ENCODE measurements around the gene MYMX. TPM values are rescaled to one million over a fixed set of nuclear protein-coding genes. Genes with fewer than 3 reads are reported as not detected.

The MYMX gene
- total RNA-seq, 1 experiment from 2014 or later: not detected

DNA sequence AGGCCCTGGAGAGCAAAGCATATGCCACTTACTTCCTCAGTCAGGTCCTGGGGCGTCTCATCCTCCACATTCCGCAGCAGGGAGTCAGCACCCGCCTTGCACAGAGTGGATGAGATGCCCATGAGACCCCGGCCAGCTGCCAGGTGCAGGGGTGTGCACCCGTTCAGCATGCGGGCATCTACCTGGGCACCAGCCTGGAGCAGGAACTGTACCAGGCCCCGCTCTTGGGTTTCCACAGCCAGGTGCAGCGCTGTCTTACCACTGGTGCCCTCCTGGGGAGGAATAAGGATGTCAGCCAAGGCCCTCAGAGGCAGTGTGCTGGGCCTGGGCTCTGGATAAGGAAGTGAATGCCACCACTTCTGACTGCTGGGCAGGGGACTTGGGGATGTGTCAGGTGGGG, 43.3 kb downstream of the MYMX start:
- no TSS peak for BruUV-seq (replicated peaks)
- Histone ChIP-seq H3K36me3 (ENCODE audit: insufficient read depth, low read length, poor library complexity, severe bottlenecking) (peaks cover 4% of the 10 kb centered on the region), H3K27ac (ENCODE audit: low read depth, low read length, poor library complexity, severe bottlenecking) (no peak overlapping the region), H3K4me3 (ENCODE audit: low read depth, low read length, poor library complexity, severe bottlenecking) (no peak overlapping the region), H3K4me1 (ENCODE audit: insufficient read depth, low read length, poor library complexity, severe bottlenecking) (peaks cover 27% of the 10 kb centered on the region), H3K27me3 (replicated peaks; ENCODE audit: insufficient read depth, low read depth, low read length, poor library complexity) (no peaks in the 10 kb centered on the region), H3K9me3 (ENCODE audit: low read depth, low read length, poor library complexity, severe bottlenecking) (no peaks in the 10 kb centered on the region)
- no peak for TF ChIP-seq EZH2 (IDR thresholded peaks at IDR 0.05; ENCODE audit: borderline replicate concordance, low read depth, low read length, poor library complexity, severe bottlenecking)
- TF ChIP-seq, protein P1, sequence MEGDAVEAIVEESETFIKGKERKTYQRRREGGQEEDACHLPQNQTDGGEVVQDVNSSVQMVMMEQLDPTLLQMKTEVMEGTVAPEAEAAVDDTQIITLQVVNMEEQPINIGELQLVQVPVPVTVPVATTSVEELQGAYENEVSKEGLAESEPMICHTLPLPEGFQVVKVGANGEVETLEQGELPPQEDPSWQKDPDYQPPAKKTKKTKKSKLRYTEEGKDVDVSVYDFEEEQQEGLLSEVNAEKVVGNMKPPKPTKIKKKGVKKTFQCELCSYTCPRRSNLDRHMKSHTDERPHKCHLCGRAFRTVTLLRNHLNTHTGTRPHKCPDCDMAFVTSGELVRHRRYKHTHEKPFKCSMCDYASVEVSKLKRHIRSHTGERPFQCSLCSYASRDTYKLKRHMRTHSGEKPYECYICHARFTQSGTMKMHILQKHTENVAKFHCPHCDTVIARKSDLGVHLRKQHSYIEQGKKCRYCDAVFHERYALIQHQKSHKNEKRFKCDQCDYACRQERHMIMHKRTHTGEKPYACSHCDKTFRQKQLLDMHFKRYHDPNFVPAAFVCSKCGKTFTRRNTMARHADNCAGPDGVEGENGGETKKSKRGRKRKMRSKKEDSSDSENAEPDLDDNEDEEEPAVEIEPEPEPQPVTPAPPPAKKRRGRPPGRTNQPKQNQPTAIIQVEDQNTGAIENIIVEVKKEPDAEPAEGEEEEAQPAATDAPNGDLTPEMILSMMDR (conservative IDR thresholded peaks at IDR 0.05; ENCODE audit: low read depth, low read length): no peak
- ChIA-PET CTCF (no interaction called here), POLR2A (ENCODE audit: low non-redundant PET) (no interaction called here)
- intact Hi-C loops (cut with micrococcal nuclease; ENCODE audit: unreplicated experiment): no loop called here
- no peak for DNase-seq (ENCODE audit: low spot score)

DNA sequence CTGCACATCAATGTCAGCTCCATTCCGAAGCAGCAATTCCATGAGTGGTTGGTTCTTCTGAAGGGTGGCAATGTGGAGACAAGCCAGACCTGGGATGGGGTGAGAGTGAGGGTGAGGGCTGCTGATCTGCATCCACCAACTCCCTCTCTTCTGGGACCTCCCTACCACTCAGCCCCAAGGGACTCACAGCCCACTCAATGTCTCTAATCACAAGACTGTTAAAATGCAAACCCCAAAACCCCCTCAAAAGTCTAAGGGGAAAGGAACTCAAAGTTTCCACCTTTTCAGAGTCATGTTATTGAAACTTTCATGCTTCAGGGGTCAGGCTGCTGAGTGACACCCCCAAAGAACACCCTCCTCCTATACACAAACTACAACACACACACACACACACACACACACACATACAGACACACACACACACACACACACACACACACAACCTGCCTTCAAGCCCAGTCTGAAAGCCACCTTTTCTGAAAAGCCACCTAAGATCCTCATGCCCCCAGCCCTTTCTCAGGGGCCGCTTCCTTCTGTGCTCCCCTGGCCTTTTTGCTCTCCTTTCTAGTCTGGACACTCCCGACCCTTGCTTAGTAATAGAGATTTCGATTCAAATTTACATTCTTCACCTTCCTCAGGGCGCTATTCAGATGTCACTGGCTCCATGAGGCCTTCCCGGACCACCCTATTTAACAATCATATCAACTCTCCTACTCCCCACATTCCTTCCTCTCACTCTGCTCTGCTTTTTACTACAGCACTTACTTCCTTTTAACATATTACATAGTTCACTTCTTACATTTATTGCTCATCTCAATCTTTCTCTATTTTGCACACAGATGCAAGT, 43.9 kb downstream of the MYMX start:
- intact Hi-C loops (cut with micrococcal nuclease; ENCODE audit: unreplicated experiment): no loop called here
- H3K4me3 ChIP-seq (ENCODE audit: low read depth, low read length, poor library complexity, severe bottlenecking): no peak overlapping the region
- peaks cover 27% of the 10 kb centered on the region for H3K4me1 ChIP-seq (ENCODE audit: insufficient read depth, low read length, poor library complexity, severe bottlenecking)
- ChIA-PET POLR2A (ENCODE audit: low non-redundant PET) (no interaction called here), CTCF (interaction anchor here (0.5 kb wide), 1 partner anchor 24 kb away, joined by 5 read pairs; no protein-coding TSS in a partner anchor)
- no peaks in the 10 kb centered on the region for H3K9me3 ChIP-seq (ENCODE audit: low read depth, low read length, poor library complexity, severe bottlenecking)
- TF ChIP-seq, protein P1 (conservative IDR thresholded peaks at IDR 0.05; ENCODE audit: low read depth, low read length): no peak
- no peak for TF ChIP-seq EZH2 (IDR thresholded peaks at IDR 0.05; ENCODE audit: borderline replicate concordance, low read depth, low read length, poor library complexity, severe bottlenecking)
- no peak overlapping the region for H3K27ac ChIP-seq (ENCODE audit: low read depth, low read length, poor library complexity, severe bottlenecking)
- no peaks in the 10 kb centered on the region for H3K27me3 ChIP-seq (replicated peaks; ENCODE audit: insufficient read depth, low read depth, low read length, poor library complexity)
- peaks cover 2% of the 10 kb centered on the region for H3K36me3 ChIP-seq (ENCODE audit: insufficient read depth, low read length, poor library complexity, severe bottlenecking)
- BruUV-seq (replicated peaks): no TSS peak
- no peak for DNase-seq (ENCODE audit: low spot score)

DNA sequence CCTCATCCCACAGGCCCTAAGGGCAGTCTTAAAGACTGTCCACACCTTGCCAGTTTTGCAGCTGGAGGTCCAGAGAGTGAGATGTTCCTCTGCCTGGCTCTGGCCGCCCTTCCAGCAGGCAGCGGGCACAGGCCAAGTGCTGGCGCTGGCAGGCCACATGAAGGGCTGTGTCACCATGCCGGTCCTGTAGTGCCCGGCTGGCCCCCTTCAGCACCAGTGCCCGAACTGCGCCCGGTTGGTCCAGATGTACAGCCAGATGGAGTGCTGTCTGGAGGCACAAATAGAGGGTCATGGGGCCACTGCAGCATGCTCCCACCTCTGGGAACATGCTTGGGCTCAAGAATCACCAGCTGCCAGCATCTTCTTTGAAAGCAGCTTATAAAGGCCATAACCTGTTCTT, 44.9 kb downstream of the MYMX start:
- POLR2A ChIA-PET (ENCODE audit: low non-redundant PET): no interaction called here
- CTCF ChIA-PET: interaction anchor here (0.5 kb wide), 1 partner anchor 25 kb away, joined by 5 read pairs; no protein-coding TSS in a partner anchor

More for the DNA sequence above, 44.9 kb downstream of the MYMX start:
- no peak overlapping the region for H3K27ac ChIP-seq (ENCODE audit: low read depth, low read length, poor library complexity, severe bottlenecking)
- no peaks in the 10 kb centered on the region for H3K27me3 ChIP-seq (replicated peaks; ENCODE audit: insufficient read depth, low read depth, low read length, poor library complexity)
- peaks cover 18% of the 10 kb centered on the region for H3K4me1 ChIP-seq (ENCODE audit: insufficient read depth, low read length, poor library complexity, severe bottlenecking)
- TF ChIP-seq, protein P1 (conservative IDR thresholded peaks at IDR 0.05; ENCODE audit: low read depth, low read length): no peak
- no peak for TF ChIP-seq EZH2 (IDR thresholded peaks at IDR 0.05; ENCODE audit: borderline replicate concordance, low read depth, low read length, poor library complexity, severe bottlenecking)
- intact Hi-C loops (cut with micrococcal nuclease; ENCODE audit: unreplicated experiment): no loop called here
- DNase-seq (ENCODE audit: low spot score): no peak
- no peaks in the 10 kb centered on the region for H3K9me3 ChIP-seq (ENCODE audit: low read depth, low read length, poor library complexity, severe bottlenecking)
- no TSS peak for BruUV-seq (replicated peaks)
- H3K36me3 ChIP-seq (ENCODE audit: insufficient read depth, low read length, poor library complexity, severe bottlenecking): peaks cover 2% of the 10 kb centered on the region
- H3K4me3 ChIP-seq (ENCODE audit: low read depth, low read length, poor library complexity, severe bottlenecking): no peak overlapping the region

Data from A673 (cell line).